Measurements from ENCODE around the gene KLRF2. TPM values are rescaled to one million over a fixed set of nuclear protein-coding genes. Genes with fewer than 3 reads are reported as not detected.
A peak's percentile ranks its signal among the peaks of the same experiment; 100 is the strongest.

The KLRF2 gene
- total RNA-seq, 1 donor from 2014 or later: not detected

GRCh38 chr12:9899209-9899608, 17.9 kb downstream of the KLRF2 start:
- Mint-ChIP-seq H3K9me3 (peaks cover 31% of the 10 kb centered on the region), H3K27me3 (ENCODE audit: insufficient read depth) (peaks cover 9% of the 10 kb centered on the region), H3K4me1 (ENCODE audit: low read depth) (peaks cover 2% of the 10 kb centered on the region), H3K4me3 (no peak overlapping the region), H3K27ac (no peak overlapping the region), H3K36me3 (ENCODE audit: low read depth) (peaks cover 4% of the 10 kb centered on the region)
- DNase-seq (ENCODE audit: low spot score): no peak
- intact Hi-C loops (cut with micrococcal nuclease): no loop called here

- Mint-ChIP-seq H3K4me3 (no peak overlapping the region), H3K36me3 (ENCODE audit: low read depth) (peaks cover 4% of the 10 kb centered on the region), H3K4me1 (ENCODE audit: low read depth) (no peaks in the 10 kb centered on the region), H3K27me3 (ENCODE audit: insufficient read depth) (peaks cover 6% of the 10 kb centered on the region), H3K27ac (no peak overlapping the region), H3K9me3 (peaks cover 36% of the 10 kb centered on the region)
- intact Hi-C loops (cut with micrococcal nuclease): no loop called here
- no peak for DNase-seq (ENCODE audit: low spot score)
Observed at GRCh38 chr12:9900930-9901329, 19.6 kb downstream of the KLRF2 start.

GRCh38 chr12:9902539-9903228, 21.4 kb downstream of the KLRF2 start:
- H3K9me3 Mint-ChIP-seq: peaks cover 47% of the 10 kb centered on the region
- no peak for DNase-seq (ENCODE audit: low spot score)
- no peak overlapping the region for H3K27ac Mint-ChIP-seq
- H3K4me1 Mint-ChIP-seq (ENCODE audit: low read depth): peaks cover 18% of the 10 kb centered on the region
- H3K27me3 Mint-ChIP-seq (ENCODE audit: insufficient read depth): peaks cover 6% of the 10 kb centered on the region
- intact Hi-C loops (cut with micrococcal nuclease): no loop called here
- H3K36me3 Mint-ChIP-seq (ENCODE audit: low read depth): peaks cover 7% of the 10 kb centered on the region
- H3K4me3 Mint-ChIP-seq: no peak overlapping the region

GRCh38 chr12:9906873-9907272, 25.6 kb downstream of the KLRF2 start:
- H3K4me1 Mint-ChIP-seq (ENCODE audit: low read depth): peaks cover 23% of the 10 kb centered on the region
- peak overlapping the region; percentile 28 for H3K4me3 Mint-ChIP-seq
- peaks cover 13% of the 10 kb centered on the region for H3K36me3 Mint-ChIP-seq (ENCODE audit: low read depth)
- intact Hi-C loops (cut with micrococcal nuclease): loop anchor here (2.0 kb wide), 2 partner anchors 42 kb away; no protein-coding TSS in a partner anchor
- H3K9me3 Mint-ChIP-seq: peaks cover 76% of the 10 kb centered on the region
- H3K27me3 Mint-ChIP-seq (ENCODE audit: insufficient read depth): peaks cover 2% of the 10 kb centered on the region
- H3K27ac Mint-ChIP-seq: peak overlapping the region; percentile 69
- DNase-seq (ENCODE audit: low spot score): peak; percentile 23

- H3K4me3 Mint-ChIP-seq: no peak overlapping the region
- peaks cover 23% of the 10 kb centered on the region for H3K4me1 Mint-ChIP-seq (ENCODE audit: low read depth)
- DNase-seq (ENCODE audit: low spot score): no peak
- H3K9me3 Mint-ChIP-seq: peaks cover 77% of the 10 kb centered on the region
- intact Hi-C loops (cut with micrococcal nuclease): loop anchor here (2.0 kb wide), 2 partner anchors 41 to 43 kb away; no protein-coding TSS in a partner anchor
- H3K36me3 Mint-ChIP-seq (ENCODE audit: low read depth): peaks cover 14% of the 10 kb centered on the region
- peaks cover under 1% of the 10 kb centered on the region for H3K27me3 Mint-ChIP-seq (ENCODE audit: insufficient read depth)
- no peak overlapping the region for H3K27ac Mint-ChIP-seq
Observed at GRCh38 chr12:9907769-9908168, 26.5 kb downstream of the KLRF2 start.

GRCh38 chr12:9908350-9908749, 27.1 kb downstream of the KLRF2 start:
- no peak overlapping the region for H3K27ac Mint-ChIP-seq
- intact Hi-C loops (cut with micrococcal nuclease): no loop called here
- H3K36me3 Mint-ChIP-seq (ENCODE audit: low read depth): peaks cover 15% of the 10 kb centered on the region
- peaks cover 72% of the 10 kb centered on the region for H3K9me3 Mint-ChIP-seq
- DNase-seq (ENCODE audit: low spot score): no peak
- H3K4me3 Mint-ChIP-seq: no peak overlapping the region
- H3K27me3 Mint-ChIP-seq (ENCODE audit: insufficient read depth): no peaks in the 10 kb centered on the region
- peaks cover 23% of the 10 kb centered on the region for H3K4me1 Mint-ChIP-seq (ENCODE audit: low read depth)

GRCh38 chr12:9909724-9910123, 28.4 kb downstream of the KLRF2 start:
- DNase-seq (ENCODE audit: low spot score): no peak
- H3K36me3 Mint-ChIP-seq (ENCODE audit: low read depth): peaks cover 15% of the 10 kb centered on the region
- H3K4me3 Mint-ChIP-seq: no peak overlapping the region
- H3K27ac Mint-ChIP-seq: no peak overlapping the region
- intact Hi-C loops (cut with micrococcal nuclease): no loop called here
- peaks cover 23% of the 10 kb centered on the region for H3K4me1 Mint-ChIP-seq (ENCODE audit: low read depth)
- H3K27me3 Mint-ChIP-seq (ENCODE audit: insufficient read depth): peaks cover 7% of the 10 kb centered on the region
- H3K9me3 Mint-ChIP-seq: peaks cover 66% of the 10 kb centered on the region

GRCh38 chr12:9910716-9911421, 29.6 kb downstream of the KLRF2 start:
- Mint-ChIP-seq H3K27me3 (ENCODE audit: insufficient read depth) (peaks cover 8% of the 10 kb centered on the region), H3K27ac (no peak overlapping the region), H3K4me3 (no peak overlapping the region), H3K9me3 (peaks cover 65% of the 10 kb centered on the region), H3K4me1 (ENCODE audit: low read depth) (peaks cover 23% of the 10 kb centered on the region), H3K36me3 (ENCODE audit: low read depth) (peaks cover 15% of the 10 kb centered on the region)
- intact Hi-C loops (cut with micrococcal nuclease): no loop called here
- no peak for DNase-seq (ENCODE audit: low spot score)

- Mint-ChIP-seq H3K4me1 (ENCODE audit: low read depth) (peaks cover 15% of the 10 kb centered on the region), H3K4me3 (no peak overlapping the region), H3K27me3 (ENCODE audit: insufficient read depth) (peaks cover 8% of the 10 kb centered on the region), H3K27ac (no peak overlapping the region), H3K36me3 (ENCODE audit: low read depth) (peaks cover 13% of the 10 kb centered on the region), H3K9me3 (peaks cover 63% of the 10 kb centered on the region)
- intact Hi-C loops (cut with micrococcal nuclease): no loop called here
- no peak for DNase-seq (ENCODE audit: low spot score)
Observed at GRCh38 chr12:9911708-9912107, 30.4 kb downstream of the KLRF2 start.

- Mint-ChIP-seq H3K4me1 (ENCODE audit: low read depth) (peaks cover 15% of the 10 kb centered on the region), H3K4me3 (no peak overlapping the region), H3K36me3 (ENCODE audit: low read depth) (no peaks in the 10 kb centered on the region), H3K27me3 (ENCODE audit: insufficient read depth) (peaks cover 12% of the 10 kb centered on the region), H3K27ac (no peak overlapping the region), H3K9me3 (peaks cover 3% of the 10 kb centered on the region)
- intact Hi-C loops (cut with micrococcal nuclease): no loop called here
- no peak for DNase-seq (ENCODE audit: low spot score)
Observed at GRCh38 chr12:9919443-9919842, 38.2 kb downstream of the KLRF2 start.

GRCh38 chr12:9920451-9920850, 39.2 kb downstream of the KLRF2 start:
- no peak for DNase-seq (ENCODE audit: low spot score)
- intact Hi-C loops (cut with micrococcal nuclease): loop anchor here (10.0 kb wide), 1 partner anchor 286 kb away; no protein-coding TSS in a partner anchor
- no peak overlapping the region for H3K4me3 Mint-ChIP-seq
- no peaks in the 10 kb centered on the region for H3K36me3 Mint-ChIP-seq (ENCODE audit: low read depth)
- H3K27me3 Mint-ChIP-seq (ENCODE audit: insufficient read depth): peaks cover 9% of the 10 kb centered on the region
- H3K9me3 Mint-ChIP-seq: no peaks in the 10 kb centered on the region
- H3K4me1 Mint-ChIP-seq (ENCODE audit: low read depth): peaks cover 16% of the 10 kb centered on the region
- H3K27ac Mint-ChIP-seq: no peak overlapping the region

GRCh38 chr12:9922429-9922828, 41.1 kb downstream of the KLRF2 start:
- no peak for DNase-seq (ENCODE audit: low spot score)
- Mint-ChIP-seq H3K4me3 (no peak overlapping the region), H3K27me3 (ENCODE audit: insufficient read depth) (peaks cover 9% of the 10 kb centered on the region), H3K27ac (no peak overlapping the region), H3K9me3 (no peaks in the 10 kb centered on the region), H3K4me1 (ENCODE audit: low read depth) (peaks cover 22% of the 10 kb centered on the region), H3K36me3 (ENCODE audit: low read depth) (no peaks in the 10 kb centered on the region)
- intact Hi-C loops (cut with micrococcal nuclease): loop anchor here (10.0 kb wide), 1 partner anchor 288 kb away; no protein-coding TSS in a partner anchor

GRCh38 chr12:9925705-9926393, 44.6 kb downstream of the KLRF2 start:
- Mint-ChIP-seq H3K4me1 (ENCODE audit: low read depth) (peaks cover 22% of the 10 kb centered on the region), H3K9me3 (no peaks in the 10 kb centered on the region), H3K36me3 (ENCODE audit: low read depth) (no peaks in the 10 kb centered on the region), H3K27me3 (ENCODE audit: insufficient read depth) (peaks cover 13% of the 10 kb centered on the region), H3K27ac (no peak overlapping the region), H3K4me3 (peak overlapping the region; percentile 66)
- intact Hi-C loops (cut with micrococcal nuclease): loop anchor here (1.0 to 10.0 kb wide), 6 partner anchors 15 to 291 kb away; partner anchors contain the start of gene CLEC2B
- no peak for DNase-seq (ENCODE audit: low spot score)
